Naive thymus-derived CD8-positive, alpha-beta T cell (primary cell): ENCODE measurements around the gene GNG12. TPM values are rescaled to one million over a fixed set of nuclear protein-coding genes. Genes with fewer than 3 reads are reported as not detected.

Experiments
- ATAC-seq, 2 donors: fragments of 150-1000 bp; cut with Tn5 transposase in 1 of 2; sonication (Bioruptor Pico), chemical (Tn5 transposase) in 1 of 2; 1 replicate in 1 of 2; 2 replicates in 1 of 2; pipeline ENCODE4 v1.10.0; 2021; ENCODE audit warnings: mild to moderate bottlenecking in 2 of 2, moderate library complexity in 2 of 2
- POLR2A ChIA-PET: fragments of 350-600 bp; sonication (Branson Sonifier 250); formaldehyde crosslinking; loops from one replicate; lab custom pipeline; 2021; ENCODE audit warnings: antibody characterized with exemption; lab: Charles Lee
- DNase-seq, 10 donors: peaks; one replicate each; pipeline versions ENCODE4 v3.0.0 to v3.0.0-alpha.2; 2020 to 2022
- H3K27ac Mint-ChIP-seq, 10 donors: one replicate each; pipeline ENCODE4 v1.8.0; 2020 to 2022; ENCODE audit warnings: mild to moderate bottlenecking in 10 of 10, mixed read lengths in 10 of 10, moderate library complexity in 4 of 10, inconsistent platforms in 1 of 10
- H3K27me3 Mint-ChIP-seq, 5 donors: one replicate each; pipeline ENCODE4 v1.8.0; 2021 to 2022; ENCODE audit warnings: mixed read lengths in 5 of 5
- H3K36me3 Mint-ChIP-seq, 3 donors: one replicate each; pipeline ENCODE4 v1.8.0; 2020 to 2022; ENCODE audit warnings: mixed read lengths in 3 of 3, mild to moderate bottlenecking in 2 of 3, inconsistent platforms in 1 of 3
- H3K4me1 Mint-ChIP-seq, 4 donors: one replicate each; pipeline ENCODE4 v1.8.0; 2021 to 2022; ENCODE audit warnings: mixed read lengths in 4 of 4
- H3K4me3 Mint-ChIP-seq, 10 donors: one replicate each; pipeline ENCODE4 v1.8.0; 2020 to 2022; ENCODE audit warnings: mild to moderate bottlenecking in 10 of 10, mixed read lengths in 10 of 10, moderate library complexity in 6 of 10, inconsistent platforms in 1 of 10
- H3K9me3 Mint-ChIP-seq, 9 donors: one replicate each; pipeline ENCODE4 v1.8.0; 2020 to 2022; ENCODE audit warnings: mixed read lengths in 9 of 9, mild to moderate bottlenecking in 3 of 9, inconsistent platforms in 1 of 9, moderate library complexity in 1 of 9
- polyA plus RNA-seq, 3 donors: library from polyadenylated mRNA; unstranded; fragments of 300-500 nt; fragmentation: Illumina TruSeq; gene quantifications; one replicate each; pipeline ENCODE4 v1.2.3, GENCODE V29; 2021
- total RNA-seq, 8 experiments: library from RNA in 2 of 8; stranded (reverse) in 2 of 8; gene quantifications; one replicate each; pipeline ENCODE4 v1.2.3 and lab custom pipeline; 2021 to 2026

Gene GNG12
- total and polyA plus RNA-seq, 5 experiments from 2014 or later, result not detected

DNA sequence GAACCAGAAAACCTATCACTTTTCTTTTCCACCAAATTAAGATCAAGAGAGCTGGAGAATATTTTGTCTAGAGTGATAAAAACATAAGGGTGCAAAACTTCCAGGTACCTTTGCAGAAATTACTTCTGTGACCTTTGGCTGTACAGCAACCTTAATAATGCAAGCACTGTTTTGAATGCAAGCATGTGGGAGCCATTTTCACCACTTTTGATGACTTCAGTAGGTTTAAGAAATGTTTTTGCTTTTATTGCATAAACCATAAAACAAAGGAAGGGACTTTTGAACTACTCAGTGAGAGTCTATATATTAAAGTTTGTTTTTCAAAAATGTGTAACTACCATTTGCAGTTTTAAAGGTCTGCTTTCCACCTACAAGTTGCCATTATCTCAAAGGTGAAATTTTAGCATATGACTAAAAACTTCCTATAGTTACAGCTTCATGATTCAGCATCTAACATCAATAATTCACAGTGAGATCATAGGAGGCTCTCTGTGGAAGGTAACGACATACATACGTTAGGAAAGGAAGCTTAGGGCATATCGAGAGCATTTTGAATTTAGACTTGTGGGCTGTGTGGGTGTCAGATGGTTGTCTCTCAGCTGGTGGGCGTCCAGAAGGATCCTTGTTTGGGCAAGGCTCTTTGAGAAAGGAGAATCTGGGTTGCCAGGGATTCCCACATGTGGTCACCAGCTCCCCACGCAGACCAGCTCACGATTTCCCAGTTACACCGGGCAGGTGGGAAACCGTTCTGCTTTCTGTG is 149.3 kb downstream of the GNG12 start:
- peaks cover 0 to 5% (median 0%) of the 10 kb centered on the region in 3 donors for H3K36me3 Mint-ChIP-seq
- peak overlapping the region; percentile 15 to 96 (median 92) for H3K27ac Mint-ChIP-seq
- no peaks in the 10 kb centered on the region for H3K9me3 Mint-ChIP-seq
- no peaks in the 10 kb centered on the region for H3K27me3 Mint-ChIP-seq
- POLR2A ChIA-PET, result interaction anchor here (1.1 to 2.9 kb wide), 5 partner anchors 9 to 254 kb away, joined by 3 to 33 read pairs (median 9); partner anchors contain the start of gene SERBP1
- H3K4me1 Mint-ChIP-seq, result peaks cover 11 to 34% (median 29%) of the 10 kb centered on the region in 4 donors
- ATAC-seq, result no peak
- H3K4me3 Mint-ChIP-seq, result peak overlapping the region; percentile 62 to 100 (median 98)
- peak in 2 of 10 donors; percentile 8 to 20 for DNase-seq

DNA sequence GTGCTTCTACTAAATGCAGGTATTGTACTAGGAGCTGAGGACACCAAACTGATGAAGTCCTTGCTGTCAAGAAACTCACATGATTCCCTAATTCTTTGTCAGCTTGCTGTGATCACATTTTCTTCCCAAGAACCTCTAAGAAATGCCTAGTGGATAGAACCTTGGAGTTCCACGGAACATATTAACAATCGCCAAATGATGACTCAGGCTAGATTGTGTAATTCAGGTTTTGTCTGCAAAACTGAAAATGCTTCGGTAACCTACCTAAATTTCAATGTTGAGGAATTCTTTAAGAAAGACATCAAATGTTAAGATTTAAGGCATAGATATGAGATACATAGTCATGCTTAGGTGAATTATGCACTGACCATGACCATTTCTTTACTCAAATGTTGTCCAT is 150.0 kb downstream of the GNG12 start:
- peak overlapping the region in 5 of 10 donors; percentile 20 to 99 (median 53) for H3K4me3 Mint-ChIP-seq
- no peak for ATAC-seq

DNA sequence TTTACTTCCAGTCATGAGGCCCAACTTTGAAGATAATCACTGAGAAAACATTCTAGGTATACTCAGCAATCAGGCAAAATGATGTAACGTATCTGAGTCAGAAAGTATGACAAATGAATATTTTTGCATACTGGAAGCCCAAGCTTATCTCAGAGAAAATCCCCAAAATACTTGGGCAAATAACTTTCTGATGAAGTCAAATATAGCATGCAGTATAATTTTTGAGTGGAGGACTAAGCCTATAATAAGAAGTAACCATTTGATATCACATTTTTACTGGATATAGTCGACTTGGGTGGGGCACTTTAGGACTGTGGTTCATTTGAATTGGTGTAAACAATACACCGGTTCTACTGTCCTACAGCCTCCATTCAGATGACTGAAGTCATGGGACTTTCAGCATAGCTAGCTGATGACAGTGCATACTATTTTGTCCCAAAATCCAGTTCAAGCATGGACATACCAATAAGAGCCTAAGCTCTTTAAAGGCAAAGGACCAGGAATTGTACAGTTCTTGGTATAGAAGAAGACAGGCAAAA is 150.5 kb downstream of the GNG12 start:
- Mint-ChIP-seq H3K36me3 (peaks cover 0 to 1% (median 0%) of the 10 kb centered on the region in 3 donors), H3K27ac (no peak overlapping the region), H3K27me3 (no peaks in the 10 kb centered on the region), H3K9me3 (no peaks in the 10 kb centered on the region), H3K4me1 (peaks cover 11 to 33% (median 29%) of the 10 kb centered on the region in 4 donors), H3K4me3 (peak overlapping the region in 1 of 10 donors; percentile 1)
- POLR2A ChIA-PET, result interaction anchor here (1.3 kb wide), 1 partner anchor 9 kb away, joined by 3 read pairs; no protein-coding TSS in a partner anchor
- no peak for ATAC-seq
- no peak for DNase-seq

More for the DNA sequence above, 150.0 kb downstream of the GNG12 start:
- no peak for DNase-seq
- H3K9me3 Mint-ChIP-seq, result no peaks in the 10 kb centered on the region
- peak overlapping the region in 3 of 10 donors; percentile 53 to 91 (median 83) for H3K27ac Mint-ChIP-seq
- peaks cover 11 to 34% (median 29%) of the 10 kb centered on the region in 4 donors for H3K4me1 Mint-ChIP-seq
- POLR2A ChIA-PET, result interaction anchor here (1.3 kb wide), 1 partner anchor 9 kb away, joined by 3 read pairs; no protein-coding TSS in a partner anchor
- no peaks in the 10 kb centered on the region for H3K27me3 Mint-ChIP-seq
- H3K36me3 Mint-ChIP-seq, result peaks cover 0 to 3% (median 0%) of the 10 kb centered on the region in 3 donors

DNA sequence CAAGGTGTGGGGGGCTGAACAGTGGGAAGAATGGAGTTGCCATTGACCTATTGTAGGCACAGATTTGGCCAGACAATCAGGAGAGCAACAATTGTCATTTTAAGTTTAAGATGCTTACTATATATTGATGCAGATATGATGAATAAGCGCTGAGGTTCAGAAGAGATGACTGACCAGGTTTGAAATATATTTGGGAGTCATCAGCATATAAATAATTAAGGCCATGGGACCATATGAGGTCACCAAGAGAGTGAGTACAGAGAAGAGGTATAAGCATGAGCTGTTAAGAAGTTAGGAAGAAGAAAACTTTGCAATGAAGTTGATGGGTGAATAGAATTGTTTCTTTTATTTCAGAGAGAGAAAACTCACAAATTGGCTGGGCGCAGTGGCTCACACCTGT is 152.8 kb downstream of the GNG12 start:
- Mint-ChIP-seq H3K27ac (no peak overlapping the region), H3K36me3 (no peaks in the 10 kb centered on the region), H3K9me3 (no peaks in the 10 kb centered on the region), H3K4me1 (peaks cover 4 to 23% (median 19%) of the 10 kb centered on the region in 4 donors), H3K27me3 (no peaks in the 10 kb centered on the region), H3K4me3 (no peak overlapping the region)
- POLR2A ChIA-PET, result no interaction called here
- ATAC-seq (no peak), DNase-seq (no peak)

DNA sequence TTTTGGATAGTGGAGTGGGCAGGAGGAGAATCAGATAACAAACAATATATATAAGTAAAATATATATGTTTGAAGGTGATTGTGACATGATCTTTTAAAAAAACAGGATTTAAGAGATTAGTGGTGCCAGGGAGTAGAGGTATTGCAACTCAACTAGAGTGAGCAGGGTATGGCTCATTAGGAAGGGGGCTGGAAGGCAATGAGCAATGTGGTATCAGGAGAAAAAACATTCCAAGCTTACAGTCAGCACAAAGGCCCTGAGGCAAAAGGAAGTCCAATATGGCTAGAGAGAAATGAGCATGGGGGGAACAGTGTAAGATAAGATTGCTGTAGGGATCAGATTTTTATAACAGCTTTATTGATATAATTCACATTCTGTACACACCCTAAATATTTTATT is 153.6 kb downstream of the GNG12 start:
- H3K27ac Mint-ChIP-seq, result no peak overlapping the region
- no peak overlapping the region for H3K4me3 Mint-ChIP-seq
- peaks cover 4 to 27% (median 22%) of the 10 kb centered on the region in 4 donors for H3K4me1 Mint-ChIP-seq
- no peak for ATAC-seq
- H3K36me3 Mint-ChIP-seq, result no peaks in the 10 kb centered on the region
- POLR2A ChIA-PET, result no interaction called here
- H3K9me3 Mint-ChIP-seq, result no peaks in the 10 kb centered on the region
- no peak for DNase-seq
- no peaks in the 10 kb centered on the region for H3K27me3 Mint-ChIP-seq

DNA sequence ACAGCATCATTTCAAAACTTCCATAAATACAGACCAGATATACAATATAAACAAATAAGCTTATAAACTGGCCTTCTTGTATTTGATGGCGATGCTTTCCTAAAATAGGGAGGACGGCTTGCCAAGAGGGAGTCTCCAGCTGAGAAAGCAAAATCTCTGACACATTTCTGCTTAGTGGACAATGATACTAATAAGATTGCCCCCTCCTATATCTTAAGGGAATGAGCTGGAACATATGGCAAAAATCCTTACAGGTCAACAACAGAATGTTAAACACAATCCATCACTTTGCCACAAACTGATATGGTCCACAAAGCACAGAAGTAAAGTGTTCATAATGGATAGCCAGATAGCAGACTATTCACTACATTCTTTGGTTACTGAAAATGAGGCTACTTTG is 155.3 kb downstream of the GNG12 start:
- POLR2A ChIA-PET, result no interaction called here
- Mint-ChIP-seq H3K27me3 (peaks cover 0 to 2% (median 0%) of the 10 kb centered on the region in 5 donors), H3K36me3 (no peaks in the 10 kb centered on the region), H3K4me3 (no peak overlapping the region), H3K27ac (peak overlapping the region in 1 of 10 donors; percentile 16), H3K9me3 (no peaks in the 10 kb centered on the region), H3K4me1 (peaks cover 11 to 25% (median 24%) of the 10 kb centered on the region in 4 donors)
- DNase-seq (no peak), ATAC-seq (no peak)

DNA sequence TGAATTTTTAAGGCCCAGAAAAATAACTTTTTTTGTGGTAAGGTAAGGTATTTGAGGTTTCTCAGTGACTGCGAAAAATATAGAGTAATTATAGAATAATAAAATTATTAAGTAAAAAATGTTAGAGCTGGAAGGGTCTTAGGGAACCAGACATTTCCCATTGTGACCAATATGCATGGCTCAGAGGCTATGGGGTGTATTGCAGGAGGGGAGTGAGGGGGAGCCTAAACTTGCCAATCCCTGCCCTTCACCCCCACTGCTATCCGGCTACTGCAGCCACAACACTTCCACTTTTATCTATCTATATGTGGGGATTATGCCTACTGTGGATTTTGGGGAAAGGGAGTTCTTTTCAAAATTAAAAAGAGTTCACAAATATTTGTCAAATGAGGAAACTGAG is 155.9 kb downstream of the GNG12 start:
- POLR2A ChIA-PET, result interaction anchor here (1.7 kb wide), 1 partner anchor 8 kb away, joined by 7 read pairs; the partner anchor contains the start of gene GADD45A
- H3K9me3 Mint-ChIP-seq, result no peaks in the 10 kb centered on the region

DNA sequence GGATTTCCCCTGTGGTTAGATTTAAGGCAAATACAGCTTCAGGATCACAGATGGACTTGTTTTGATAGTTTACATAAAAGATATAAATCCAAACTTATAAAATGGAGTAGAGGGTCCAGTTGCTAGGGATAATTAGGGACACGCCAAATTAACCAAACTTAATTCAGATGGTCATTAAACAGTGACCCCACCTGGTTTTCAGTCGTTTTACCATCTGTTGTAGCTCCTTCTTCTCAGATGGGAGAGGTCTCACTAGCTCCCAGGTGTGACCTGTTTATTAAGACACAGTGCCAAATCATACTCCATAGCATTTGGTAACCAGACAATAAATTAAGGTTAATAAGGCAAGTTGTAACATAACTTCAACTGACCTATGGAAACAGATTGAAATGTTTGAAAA is 156.3 kb downstream of the GNG12 start:
- Mint-ChIP-seq H3K4me3 (no peak overlapping the region), H3K9me3 (no peaks in the 10 kb centered on the region), H3K27ac (no peak overlapping the region), H3K36me3 (no peaks in the 10 kb centered on the region), H3K27me3 (peaks cover 0 to 2% (median 0%) of the 10 kb centered on the region in 5 donors), H3K4me1 (peaks cover 11 to 25% (median 22%) of the 10 kb centered on the region in 4 donors)
- no peak for DNase-seq
- POLR2A ChIA-PET, result interaction anchor here (1.7 kb wide), 1 partner anchor 8 kb away, joined by 7 read pairs; the partner anchor contains the start of gene GADD45A
- ATAC-seq, result no peak

More for the DNA sequence above, 155.9 kb downstream of the GNG12 start:
- peaks cover 0 to 2% (median 0%) of the 10 kb centered on the region in 5 donors for H3K27me3 Mint-ChIP-seq
- H3K36me3 Mint-ChIP-seq, result no peaks in the 10 kb centered on the region
- no peak overlapping the region for H3K4me3 Mint-ChIP-seq
- DNase-seq (no peak), ATAC-seq (no peak)
- peaks cover 11 to 25% (median 22%) of the 10 kb centered on the region in 4 donors for H3K4me1 Mint-ChIP-seq
- H3K27ac Mint-ChIP-seq, result no peak overlapping the region

DNA sequence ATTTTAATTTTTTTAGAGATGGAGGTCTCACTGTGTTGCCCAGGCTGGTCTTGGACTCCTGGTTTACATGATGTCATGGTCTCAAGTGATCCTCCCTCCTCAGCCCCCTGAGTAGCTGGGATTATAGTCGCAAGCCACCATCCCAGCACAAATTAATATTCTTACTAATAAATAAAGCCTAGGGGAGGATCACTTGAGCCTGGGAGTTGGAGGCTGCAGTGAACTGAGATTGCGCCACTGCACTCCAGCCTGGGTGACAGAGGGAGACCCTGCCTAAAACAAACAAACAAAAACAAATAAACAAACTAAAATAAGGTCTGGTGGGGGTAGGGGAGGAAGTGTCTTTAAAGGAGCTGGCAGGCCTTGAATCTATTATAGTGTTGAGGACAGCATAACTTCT is 157.0 kb downstream of the GNG12 start:
- POLR2A ChIA-PET, result interaction anchor here (1.7 kb wide), 1 partner anchor 9 kb away, joined by 7 read pairs; the partner anchor contains the start of gene GADD45A

DNA sequence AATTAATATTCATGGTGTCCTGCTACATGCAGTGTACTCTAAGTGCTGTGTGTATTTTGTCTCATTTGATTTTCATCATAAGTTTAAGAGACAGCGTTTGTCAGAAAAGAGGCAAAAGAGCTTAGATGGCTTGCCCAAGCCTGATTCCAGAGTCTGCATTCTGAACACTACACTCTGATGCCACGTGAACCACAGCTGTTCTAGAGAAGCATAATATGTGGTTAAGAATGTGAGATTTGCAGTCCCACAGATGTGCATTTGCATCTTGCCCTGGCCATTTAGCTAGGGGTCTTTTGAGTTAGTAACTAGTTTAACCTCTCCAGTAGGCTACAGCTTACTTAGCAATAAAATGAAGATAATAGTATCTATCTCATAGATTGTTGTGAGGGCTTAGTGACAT is 157.5 kb downstream of the GNG12 start:
- H3K4me1 Mint-ChIP-seq, result peaks cover 11 to 25% (median 22%) of the 10 kb centered on the region in 4 donors
- H3K9me3 Mint-ChIP-seq, result no peaks in the 10 kb centered on the region
- H3K36me3 Mint-ChIP-seq, result no peaks in the 10 kb centered on the region
- POLR2A ChIA-PET, result interaction anchor here (1.7 kb wide), 1 partner anchor 10 kb away, joined by 7 read pairs; the partner anchor contains the start of gene GADD45A
- ATAC-seq (no peak), DNase-seq (no peak)
- peak overlapping the region in 2 of 10 donors; percentile 41 to 92 for H3K27ac Mint-ChIP-seq
- H3K4me3 Mint-ChIP-seq, result no peak overlapping the region
- H3K27me3 Mint-ChIP-seq, result peaks cover 0 to 6% (median 1%) of the 10 kb centered on the region in 5 donors

More for the DNA sequence above, 157.0 kb downstream of the GNG12 start:
- ATAC-seq, result no peak
- Mint-ChIP-seq H3K36me3 (no peaks in the 10 kb centered on the region), H3K4me1 (peaks cover 11 to 25% (median 22%) of the 10 kb centered on the region in 4 donors), H3K4me3 (no peak overlapping the region), H3K27ac (no peak overlapping the region), H3K9me3 (no peaks in the 10 kb centered on the region), H3K27me3 (peaks cover 0 to 3% (median 1%) of the 10 kb centered on the region in 5 donors)
- DNase-seq, result no peak

DNA sequence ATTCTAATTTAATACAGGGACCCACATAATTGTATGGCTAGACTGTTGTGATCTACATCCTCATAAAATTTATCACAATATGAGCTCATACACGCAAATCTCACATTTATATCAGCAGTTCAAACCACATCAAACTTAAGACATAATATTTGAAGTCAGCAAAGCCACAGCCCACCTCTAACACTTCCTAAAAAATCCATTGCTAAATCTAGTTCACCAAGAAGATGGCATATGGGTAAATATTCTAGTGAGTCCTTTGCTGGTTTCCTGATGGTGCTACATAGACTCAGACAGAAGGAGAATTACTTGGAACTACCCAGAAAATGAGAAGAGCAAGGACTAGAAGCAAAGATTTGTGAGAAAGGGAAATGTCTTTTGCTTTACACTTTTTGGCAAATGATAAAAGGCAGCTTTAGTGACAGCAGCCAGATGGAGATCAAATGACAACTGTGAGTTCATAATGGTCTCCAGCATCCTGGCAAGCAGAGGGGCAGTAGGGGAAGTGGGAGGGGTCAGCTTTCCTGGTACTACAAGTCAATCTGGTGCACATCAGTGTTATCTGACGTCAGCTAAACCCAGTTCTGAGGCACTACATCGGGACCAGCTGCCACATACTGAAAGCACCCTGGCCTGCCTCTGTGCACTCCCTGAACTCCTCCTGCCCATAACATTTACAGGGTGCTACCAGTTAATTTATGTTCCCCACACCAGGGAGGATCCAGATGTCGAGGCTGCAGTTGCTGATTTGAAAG is 158.8 kb downstream of the GNG12 start:
- POLR2A ChIA-PET, result interaction anchor here (1.1 to 1.9 kb wide), 2 partner anchors 9 to 11 kb away, joined by 3 to 33 read pairs; partner anchors contain the start of gene GADD45A
- DNase-seq (peak; percentile 25 to 85 (median 70)), ATAC-seq (peak; percentile 83 to 85)
- Mint-ChIP-seq H3K36me3 (no peaks in the 10 kb centered on the region), H3K9me3 (no peaks in the 10 kb centered on the region), H3K4me3 (peak overlapping the region; percentile 30 to 75 (median 60)), H3K4me1 (peaks cover 11 to 25% (median 22%) of the 10 kb centered on the region in 4 donors), H3K27ac (peak overlapping the region; percentile 46 to 94 (median 88)), H3K27me3 (peaks cover 0 to 11% (median 4%) of the 10 kb centered on the region in 5 donors)
